Tibial artery (tissue), 4 donors: ENCODE measurements around the gene KIAA0825.

Experiments used
- DNase-seq, 2 donors: peaks; one replicate each; pipeline ENCODE4 v3.0.0-alpha.2; 2019
- H3K27ac ChIP-seq, 2 donors: fragments of 200-600 bp; sonication (generic) in 1 of 2; 1 replicate in 1 of 2; 2 replicates in 1 of 2; pipeline ENCODE4 v1.5.1; 2018 to 2019; ENCODE audit warnings: mild to moderate bottlenecking in 1 of 2
- H3K27me3 ChIP-seq, 2 donors: fragments of 200-600 bp; sonication (generic) in 1 of 2; one replicate each; pipeline versions ENCODE4 v1.5.1 to v1.6.0; 2016 to 2019
- H3K36me3 ChIP-seq, 3 donors: fragments of 200-600 bp; sonication (generic) in 2 of 3; one replicate each; pipeline ENCODE4 v1.5.1; 2016 to 2019; ENCODE audit warnings: mild to moderate bottlenecking in 2 of 3
- H3K4me1 ChIP-seq, 4 donors: fragments of 200-600 bp; sonication (generic) in 2 of 4; 1 replicate in 3 of 4; 2 replicates in 1 of 4; pipeline ENCODE4 v1.5.1; 2016 to 2019
- H3K4me3 ChIP-seq, 2 donors: fragments of 200-600 bp; sonication (generic) in 1 of 2; 1 replicate in 1 of 2; 2 replicates in 1 of 2; pipeline ENCODE4 v1.5.1; 2018 to 2019; ENCODE audit warnings: mild to moderate bottlenecking in 2 of 2
- H3K9me3 ChIP-seq, 3 donors: fragments of 200-600 bp; sonication (generic) in 1 of 3; one replicate each; pipeline ENCODE4 v1.5.1; 2016 to 2019
- intact Hi-C: fragments of 100-400 bp; cut with DNase I; formaldehyde crosslinking; loops from one replicate; pipeline ENCODE4 v1.15.0; 2023; ENCODE audit warnings: low total_unique reads
- TF ChIP-seq, protein P1 (sequence below), 2 experiments: fragments of 200-600 bp in 1 of 2; fragments of 450-650 bp in 1 of 2; IDR thresholded peaks; one replicate each; pipeline ENCODE4 v1.5.1; 2017 to 2019; ENCODE audit warnings: antibody characterized with exemption in 2 of 2, mild to moderate bottlenecking in 1 of 2, moderate library complexity in 1 of 2

Gene KIAA0825

DNA sequence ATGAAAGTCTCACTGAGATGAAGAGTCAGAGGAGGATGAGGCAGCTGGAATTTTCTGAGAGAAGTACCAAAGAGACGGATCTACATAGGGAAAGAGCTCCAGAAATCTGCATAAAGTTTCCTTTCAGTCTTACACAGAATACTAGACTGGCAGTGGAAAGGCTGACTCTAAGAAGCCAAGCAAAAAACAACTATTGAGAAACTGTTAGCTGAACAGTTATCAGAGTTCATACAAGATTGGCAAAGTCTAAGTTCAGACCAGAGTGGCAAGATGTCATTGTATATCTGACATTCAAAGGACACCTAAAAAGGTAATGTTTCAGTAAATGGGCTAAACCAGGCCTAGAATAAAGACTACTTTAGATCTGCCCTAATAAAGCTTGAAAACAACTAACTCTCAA is 209.0 kb downstream of the KIAA0825 start:
- H3K27me3 ChIP-seq, result no peaks in the 10 kb centered on the region
- no peaks in the 10 kb centered on the region for H3K36me3 ChIP-seq
- no peaks in the 10 kb centered on the region for H3K4me1 ChIP-seq
- DNase-seq, result no peak
- TF ChIP-seq, protein P1, sequence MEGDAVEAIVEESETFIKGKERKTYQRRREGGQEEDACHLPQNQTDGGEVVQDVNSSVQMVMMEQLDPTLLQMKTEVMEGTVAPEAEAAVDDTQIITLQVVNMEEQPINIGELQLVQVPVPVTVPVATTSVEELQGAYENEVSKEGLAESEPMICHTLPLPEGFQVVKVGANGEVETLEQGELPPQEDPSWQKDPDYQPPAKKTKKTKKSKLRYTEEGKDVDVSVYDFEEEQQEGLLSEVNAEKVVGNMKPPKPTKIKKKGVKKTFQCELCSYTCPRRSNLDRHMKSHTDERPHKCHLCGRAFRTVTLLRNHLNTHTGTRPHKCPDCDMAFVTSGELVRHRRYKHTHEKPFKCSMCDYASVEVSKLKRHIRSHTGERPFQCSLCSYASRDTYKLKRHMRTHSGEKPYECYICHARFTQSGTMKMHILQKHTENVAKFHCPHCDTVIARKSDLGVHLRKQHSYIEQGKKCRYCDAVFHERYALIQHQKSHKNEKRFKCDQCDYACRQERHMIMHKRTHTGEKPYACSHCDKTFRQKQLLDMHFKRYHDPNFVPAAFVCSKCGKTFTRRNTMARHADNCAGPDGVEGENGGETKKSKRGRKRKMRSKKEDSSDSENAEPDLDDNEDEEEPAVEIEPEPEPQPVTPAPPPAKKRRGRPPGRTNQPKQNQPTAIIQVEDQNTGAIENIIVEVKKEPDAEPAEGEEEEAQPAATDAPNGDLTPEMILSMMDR (IDR thresholded peaks at IDR 0.05), result no peak
- H3K27ac ChIP-seq, result no peak overlapping the region
- intact Hi-C loops, result no loop called here
- no peak overlapping the region for H3K4me3 ChIP-seq
- peaks cover 0 to 3% (median 0%) of the 10 kb centered on the region in 3 donors for H3K9me3 ChIP-seq

DNA sequence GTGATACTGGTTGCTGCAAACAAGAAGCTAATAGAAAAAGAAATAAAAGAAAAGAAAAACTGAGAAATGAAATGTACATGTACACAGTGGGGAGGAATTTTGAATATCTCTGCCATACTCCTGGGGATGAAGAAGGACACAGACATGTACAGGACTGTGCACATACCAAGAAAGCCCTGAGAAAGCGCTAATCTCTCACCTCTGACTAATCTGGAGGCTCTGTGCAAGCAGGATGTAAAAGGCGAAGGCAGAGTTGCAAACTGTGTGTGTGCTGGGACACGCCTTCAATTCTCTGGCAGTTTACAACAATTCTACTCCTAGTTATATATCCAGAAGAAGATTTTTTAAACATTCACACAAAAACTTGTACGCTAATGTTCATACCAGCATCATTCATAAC is 211.4 kb downstream of the KIAA0825 start:
- Histone ChIP-seq H3K4me3 (no peak overlapping the region), H3K9me3 (peaks cover 0 to 3% (median 0%) of the 10 kb centered on the region in 3 donors), H3K27ac (no peak overlapping the region), H3K4me1 (no peaks in the 10 kb centered on the region), H3K27me3 (no peaks in the 10 kb centered on the region), H3K36me3 (no peaks in the 10 kb centered on the region)
- intact Hi-C loops, result no loop called here
- TF ChIP-seq, protein P1 (IDR thresholded peaks at IDR 0.05), result no peak
- no peak for DNase-seq

DNA sequence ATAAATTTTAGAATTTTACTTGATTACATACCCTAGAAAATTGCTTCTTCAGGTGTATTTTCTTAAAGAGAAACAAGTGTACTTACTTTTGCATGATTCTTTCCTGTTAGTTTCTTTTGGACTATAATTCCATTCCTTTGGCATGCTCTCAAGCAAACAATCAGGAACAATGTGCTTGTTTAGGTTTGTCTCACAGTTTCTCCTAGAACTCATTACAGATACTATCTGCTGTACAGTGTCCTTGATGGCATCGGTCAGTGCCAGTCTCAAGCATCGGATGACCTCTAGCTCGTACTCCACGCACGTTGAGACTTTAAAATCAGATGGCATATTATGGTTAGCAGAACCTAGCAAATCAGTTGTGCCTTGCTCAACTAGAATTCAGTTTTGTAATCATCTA is 214.9 kb downstream of the KIAA0825 start:
- H3K4me1 ChIP-seq, result no peaks in the 10 kb centered on the region
- no peak overlapping the region for H3K27ac ChIP-seq
- H3K27me3 ChIP-seq, result no peaks in the 10 kb centered on the region
- TF ChIP-seq, protein P1 (IDR thresholded peaks at IDR 0.05), result no peak
- no peaks in the 10 kb centered on the region for H3K9me3 ChIP-seq
- intact Hi-C loops, result no loop called here
- DNase-seq, result no peak
- no peaks in the 10 kb centered on the region for H3K36me3 ChIP-seq
- no peak overlapping the region for H3K4me3 ChIP-seq

DNA sequence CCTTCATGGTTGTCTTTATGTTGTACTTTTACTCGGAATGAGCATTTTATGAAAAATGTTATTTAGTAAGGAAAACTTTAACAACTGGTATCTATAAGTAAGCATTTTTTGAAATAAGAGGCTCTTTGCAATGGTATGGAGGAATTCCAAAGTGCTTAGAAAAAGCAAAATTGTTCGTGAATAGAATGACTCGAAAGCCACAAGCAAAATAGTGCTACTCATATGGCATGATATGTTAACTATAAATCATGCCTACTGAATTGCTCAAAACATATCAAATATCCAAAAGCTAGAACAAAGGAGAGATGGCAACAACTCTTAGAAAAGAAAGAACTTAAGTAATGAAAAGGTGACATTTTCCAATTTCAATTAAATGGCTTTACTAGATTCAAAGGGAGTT is 216.3 kb downstream of the KIAA0825 start:
- intact Hi-C loops, result no loop called here
- H3K27me3 ChIP-seq, result no peaks in the 10 kb centered on the region
- H3K36me3 ChIP-seq, result no peaks in the 10 kb centered on the region
- no peaks in the 10 kb centered on the region for H3K4me1 ChIP-seq
- H3K27ac ChIP-seq, result no peak overlapping the region
- no peaks in the 10 kb centered on the region for H3K9me3 ChIP-seq
- no peak for DNase-seq
- H3K4me3 ChIP-seq, result no peak overlapping the region
- TF ChIP-seq, protein P1 (IDR thresholded peaks at IDR 0.05), result no peak

DNA sequence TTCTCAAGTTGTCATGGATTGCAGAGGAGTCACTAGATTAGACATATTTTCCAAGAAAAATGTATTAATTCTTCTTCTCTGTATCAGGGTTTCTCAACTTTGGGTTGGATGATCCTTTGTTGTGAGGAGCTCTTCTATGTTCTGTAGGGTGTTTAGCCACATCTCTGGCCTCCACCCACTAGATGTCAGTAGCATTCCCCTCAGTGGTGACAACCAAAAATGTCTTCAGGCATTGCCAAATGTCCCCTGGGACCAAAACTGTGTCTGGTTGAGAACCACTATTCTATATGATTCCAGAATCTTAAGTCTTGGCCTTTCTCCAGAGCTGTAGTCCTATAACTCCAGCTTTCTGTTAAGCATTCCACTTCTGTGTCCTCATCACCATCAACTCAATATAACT is 220.9 kb downstream of the KIAA0825 start:
- H3K4me3 ChIP-seq, result no peak overlapping the region
- H3K36me3 ChIP-seq, result no peaks in the 10 kb centered on the region
- DNase-seq, result no peak
- H3K27ac ChIP-seq, result no peak overlapping the region
- H3K27me3 ChIP-seq, result no peaks in the 10 kb centered on the region
- no peaks in the 10 kb centered on the region for H3K9me3 ChIP-seq
- intact Hi-C loops, result no loop called here
- TF ChIP-seq, protein P1 (IDR thresholded peaks at IDR 0.05), result no peak
- no peaks in the 10 kb centered on the region for H3K4me1 ChIP-seq

DNA sequence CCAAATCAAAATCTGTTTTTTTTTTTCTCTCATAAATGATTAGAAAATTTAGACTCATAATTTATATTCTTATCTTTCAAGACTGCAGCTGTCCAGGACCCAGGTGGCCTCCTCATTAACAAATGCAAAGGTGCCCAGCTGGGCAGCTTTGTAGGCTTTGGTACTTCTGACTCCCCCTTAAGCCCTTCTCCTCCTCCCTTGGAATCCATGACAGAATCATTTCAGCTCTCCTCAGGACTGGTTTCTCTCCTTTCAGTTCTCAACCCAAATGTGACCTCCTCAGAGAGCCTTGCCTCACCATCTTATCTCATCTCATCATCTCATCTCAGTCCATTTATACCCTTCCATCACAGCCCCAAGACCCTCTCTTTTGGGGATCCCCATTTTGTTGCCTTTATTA is 221.7 kb downstream of the KIAA0825 start:
- no peaks in the 10 kb centered on the region for H3K36me3 ChIP-seq
- TF ChIP-seq, protein P1 (IDR thresholded peaks at IDR 0.05), result no peak
- no peaks in the 10 kb centered on the region for H3K4me1 ChIP-seq
- no peak for DNase-seq
- H3K4me3 ChIP-seq, result no peak overlapping the region
- no peak overlapping the region for H3K27ac ChIP-seq
- intact Hi-C loops, result no loop called here
- H3K27me3 ChIP-seq, result no peaks in the 10 kb centered on the region
- H3K9me3 ChIP-seq, result no peaks in the 10 kb centered on the region
